ENCODE results near the gene SMYD4. TPM values are rescaled to one million over a fixed set of nuclear protein-coding genes. Genes with fewer than 3 reads are reported as not detected.

Gene SMYD4
- polyA plus RNA-seq, 3 donors = 11.7 to 13.4 (median 12.2) TPM

DNA sequence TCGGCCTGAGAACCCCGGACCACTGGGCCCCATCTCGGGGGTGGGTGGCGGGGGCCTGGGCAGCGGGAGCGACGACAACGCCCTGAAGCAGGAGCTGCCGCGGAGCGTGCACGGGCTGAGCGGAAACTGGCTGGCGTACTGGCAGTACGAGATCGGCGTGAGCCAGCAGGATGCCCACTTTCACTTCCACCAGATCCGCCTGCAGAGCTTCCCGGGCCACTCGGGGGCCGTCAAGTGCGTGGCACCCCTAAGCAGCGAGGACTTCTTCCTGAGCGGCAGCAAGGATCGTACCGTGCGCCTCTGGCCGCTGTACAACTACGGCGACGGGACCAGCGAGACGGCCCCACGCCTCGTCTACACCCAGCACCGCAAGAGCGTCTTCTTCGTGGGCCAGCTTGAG lies 95.9 kb downstream of the SMYD4 start:
- DNase-seq (ENCODE audit: low read depth in 3 of 3, low spot score in 2 of 3) = no peak

- DNase-seq (ENCODE audit: low read depth in 3 of 3, low spot score in 2 of 3) = no peak
Measured at GRCh38 chr17:1732833-1733321, 96.8 kb downstream of the SMYD4 start.

DNA sequence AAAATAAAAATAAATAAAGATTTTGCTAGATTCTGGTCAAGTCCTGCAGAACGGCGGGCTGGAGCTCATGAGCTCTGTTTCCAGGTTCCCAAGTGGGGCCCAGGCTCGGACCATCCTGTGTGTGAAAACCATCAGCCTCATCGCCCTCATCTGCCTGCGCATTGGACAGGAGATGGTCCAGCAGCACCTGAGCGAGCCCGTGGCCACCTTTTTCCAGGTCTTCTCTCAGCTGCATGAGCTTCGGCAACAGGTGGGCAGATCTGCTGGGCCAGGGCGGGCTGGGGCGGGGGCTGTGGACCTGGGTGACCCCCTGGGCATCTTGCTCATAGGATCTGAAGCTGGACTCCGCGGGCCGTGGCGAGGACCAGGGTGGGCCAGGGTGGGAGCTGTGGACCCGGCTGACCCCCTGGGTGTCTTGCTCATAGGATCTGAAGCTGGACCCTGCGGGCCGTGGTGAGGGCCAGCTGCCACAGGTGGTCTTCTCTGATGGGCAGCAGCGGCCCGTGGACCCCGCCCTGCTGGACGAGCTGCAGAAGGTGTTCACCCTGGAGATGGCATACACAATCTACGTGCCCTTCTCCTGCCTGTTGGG lies 97.4 kb downstream of the SMYD4 start:
- DNase-seq (ENCODE audit: low read depth in 3 of 3, low spot score in 2 of 3) = no peak

DNA sequence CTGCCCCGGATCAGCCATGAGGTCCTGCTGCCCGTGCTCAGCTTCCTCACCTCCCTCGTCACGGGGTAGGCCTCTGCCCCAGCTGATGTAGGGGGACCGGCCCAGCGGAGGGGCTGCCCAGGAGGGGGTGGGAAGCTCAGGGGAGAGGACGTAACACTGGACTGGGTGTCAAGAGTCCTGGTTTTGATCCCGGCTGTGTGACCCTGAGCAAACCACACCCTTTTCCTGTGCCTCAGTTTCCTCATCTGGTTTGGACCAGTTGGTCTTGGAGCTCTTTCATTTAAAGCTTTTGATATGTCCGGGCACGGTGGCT lies 98.6 kb downstream of the SMYD4 start:
- DNase-seq (ENCODE audit: low read depth in 3 of 3, low spot score in 2 of 3) = no peak

- DNase-seq (ENCODE audit: low read depth in 3 of 3, low spot score in 2 of 3) = no peak
Measured at GRCh38 chr17:1730326-1731193, 99.1 kb downstream of the SMYD4 start.

- DNase-seq (ENCODE audit: low read depth in 3 of 3, low spot score in 2 of 3) = no peak
Measured at GRCh38 chr17:1729966-1730325, 99.8 kb downstream of the SMYD4 start.

Other genes starting within 250 kb of the SMYD4 start
- 10 to 100 TPM; 28.8 to 33.5 (median 30.7) TPM for gene SLC43A2, start 201.1 kb downstream of the SMYD4 start, polyA plus RNA-seq (ENCODE audit: insufficient read length in 3 of 3)
- 1 to 10 TPM; 5.0 to 5.5 (median 5.3) TPM for gene SCARF1, start 184.2 kb downstream of the SMYD4 start, polyA plus RNA-seq (ENCODE audit: insufficient read length in 3 of 3)
- gene RILP, start 180.0 kb downstream of the SMYD4 start, polyA plus RNA-seq (ENCODE audit: insufficient read length in 3 of 3) = 1 to 10 TPM; 3.0 to 4.0 (median 3.9) TPM
- gene PRPF8, start 145.0 kb downstream of the SMYD4 start, polyA plus RNA-seq (ENCODE audit: insufficient read length in 3 of 3) = 100 to 1,000 TPM; 325 to 348 (median 335) TPM
- gene TLCD2, start 119.5 kb downstream of the SMYD4 start, polyA plus RNA-seq (ENCODE audit: insufficient read length in 3 of 3) = 1 to 10 TPM; 5.6 to 6.2 (median 5.9) TPM
- gene WDR81, start 105.2 kb downstream of the SMYD4 start, polyA plus RNA-seq (ENCODE audit: insufficient read length in 3 of 3) = 10 to 100 TPM; 10.8 to 15.5 (median 12.1) TPM
- 10 to 100 TPM; 68.0 to 90.0 (median 73.3) TPM for gene SERPINF2, start 87.0 kb downstream of the SMYD4 start, polyA plus RNA-seq (ENCODE audit: insufficient read length in 3 of 3)
- gene SERPINF1, start 67.8 kb downstream of the SMYD4 start, polyA plus RNA-seq (ENCODE audit: insufficient read length in 3 of 3) = 100 to 1,000 TPM; 126 to 212 (median 153) TPM
- 100 to 1,000 TPM; 120 to 145 (median 132) TPM for gene RPA1, start 103 bp upstream of the SMYD4 start, polyA plus RNA-seq (ENCODE audit: insufficient read length in 3 of 3)
- gene RTN4RL1, start 195.4 kb upstream of the SMYD4 start, polyA plus RNA-seq (ENCODE audit: insufficient read length in 3 of 3) = 1 to 10 TPM in 2 of 3 donors, under 1 TPM in 1; 0.72 to 1.8 (median 1.3) TPM
- gene DPH1, start 200.3 kb upstream of the SMYD4 start, polyA plus RNA-seq (ENCODE audit: insufficient read length in 3 of 3) = 10 to 100 TPM; 34.9 to 36.0 (median 35.9) TPM
- 10 to 100 TPM; 13.1 to 14.5 (median 14.0) TPM for gene OVCA2, start 212.1 kb upstream of the SMYD4 start, polyA plus RNA-seq (ENCODE audit: insufficient read length in 3 of 3)
- 10 to 100 TPM; 13.5 to 14.2 (median 14.0) TPM for gene HIC1, start 225.2 kb upstream of the SMYD4 start, polyA plus RNA-seq (ENCODE audit: insufficient read length in 3 of 3)